Smooth muscle cell (in vitro differentiated cells): Measurements from ENCODE around the gene MRAS. TPM values are rescaled to one million over a fixed set of nuclear protein-coding genes. Genes with fewer than 3 reads are reported as not detected.

Experiments used
- DNase-seq: peaks from one replicate; lab custom pipeline; 2025; ENCODE audit not compliant: unreplicated experiment; lab: John Stamatoyannopoulos, UW
- H2AFZ ChIP-seq: fragments of 200-600 bp; sonication (generic); 2 replicates; pipeline ENCODE4 v1.6.0; 2016; ENCODE audit warnings: antibody characterized with exemption, low read depth, mild to moderate bottlenecking
- H3F3A ChIP-seq: fragments of 200-600 bp; sonication (generic); 2 replicates; pipeline ENCODE4 v1.6.0; 2017; ENCODE audit warnings: antibody characterized with exemption, low read depth
- H3K27ac ChIP-seq: fragments of 200-600 bp; sonication (generic); 2 replicates; pipeline ENCODE4 v1.5.1; 2016; ENCODE audit warnings: low read depth, mild to moderate bottlenecking
- H3K27me3 ChIP-seq: fragments of 200-600 bp; sonication (generic); 2 replicates; pipeline ENCODE4 v1.6.1; 2016; ENCODE audit warnings: low read depth, mild to moderate bottlenecking
- H3K36me3 ChIP-seq: fragments of 200-600 bp; sonication (generic); 2 replicates; pipeline ENCODE4 v1.5.1; 2016; ENCODE audit warnings: low read depth
- H3K4me1 ChIP-seq: fragments of 200-600 bp; sonication (generic); 2 replicates; pipeline ENCODE4 v1.5.1; 2016; ENCODE audit warnings: low read depth
- H3K4me2 ChIP-seq: fragments of 200-600 bp; sonication (generic); 2 replicates; pipeline ENCODE4 v1.6.0; 2016; ENCODE audit warnings: mild to moderate bottlenecking
- H3K4me3 ChIP-seq: fragments of 200-600 bp; sonication (generic); 2 replicates; pipeline ENCODE4 v1.5.1; 2016; ENCODE audit warnings: mild to moderate bottlenecking
- H3K79me2 ChIP-seq: fragments of 200-600 bp; sonication (generic); 2 replicates; pipeline ENCODE4 v1.6.0; 2016; ENCODE audit warnings: low read depth, mild to moderate bottlenecking
- H3K9ac ChIP-seq: fragments of 200-600 bp; sonication (generic); 2 replicates; pipeline ENCODE4 v1.6.0; 2016; ENCODE audit warnings: low read depth
- H3K9me3 ChIP-seq: fragments of 200-600 bp; sonication (generic); replicated peaks from 2 replicates; pipeline ENCODE4 v1.5.1; 2016; ENCODE audit warnings: low read depth
- H4K20me1 ChIP-seq: fragments of 200-600 bp; sonication (generic); 2 replicates; pipeline ENCODE4 v1.6.0; 2016; ENCODE audit warnings: low read depth
- CTCF ChIP-seq: fragments of 200-600 bp; sonication (generic); IDR thresholded peaks from 2 replicates; pipeline ENCODE4 v1.5.1; 2017; ENCODE audit warnings: borderline replicate concordance, mild to moderate bottlenecking, antibody characterized with exemption; ENCODE audit not compliant: insufficient read depth, poor library complexity, severe bottlenecking
- WGBS: methylation state at CpG from one replicate; pipeline ENCODE4 v1.1.7; 2016; ENCODE audit warnings: low lambda C conversion rate; 5-methylcytosine and 5-hydroxymethylcytosine counted together
- polyA plus RNA-seq: library from polyadenylated mRNA; unstranded; fragments of >200 nt; fragmentation: Nextera tagmentation; extraction: Ambion mirVana; gene quantifications from 2 replicates; pipeline ENCODE4 v1.2.1, GENCODE V29; 2016
- total RNA-seq: library from RNA; depleted of rRNA; stranded (reverse); fragments of >200 nt; gene quantifications from 2 replicates; pipeline ENCODE4 v1.2.3, GENCODE V29; 2014

MRAS gene
- total and polyA plus RNA-seq, 2 experiments from 2014 or later: 43.0 to 60.5 TPM

DNA sequence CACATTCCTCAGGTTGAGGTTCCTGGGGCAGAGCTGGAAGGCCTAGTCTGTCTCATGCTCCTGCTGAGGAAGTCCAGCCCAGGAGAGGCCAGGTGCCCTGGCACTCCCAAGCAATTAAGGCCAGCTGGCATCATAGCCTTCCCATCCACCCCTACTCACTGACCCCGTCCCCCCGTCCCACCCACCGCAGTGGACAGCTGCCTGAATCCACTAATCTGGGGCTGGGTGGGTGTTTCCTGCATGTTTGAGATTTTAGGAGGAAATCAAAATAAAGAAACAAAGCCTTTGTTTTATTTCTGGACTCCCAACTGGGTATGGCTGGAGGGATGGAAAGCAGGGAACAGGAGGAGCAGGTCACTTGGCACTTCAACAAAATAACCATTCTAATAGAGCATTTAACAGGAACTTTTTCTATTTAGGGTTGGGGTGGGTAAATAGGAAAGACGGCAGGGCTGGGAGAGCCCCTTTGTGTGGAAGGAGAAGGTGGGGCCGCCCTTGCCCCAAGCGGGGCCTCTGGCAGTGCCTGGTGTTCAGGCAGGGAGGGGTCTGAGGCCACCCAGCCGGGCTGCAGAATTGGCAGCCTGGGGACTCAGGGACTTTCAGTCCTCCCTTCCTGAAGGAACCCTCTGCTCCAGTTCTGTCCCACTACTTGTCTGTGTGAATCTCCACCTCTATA, 8.5 kb downstream of the MRAS start:
- Histone ChIP-seq H3K9me3 (no peaks in the 10 kb centered on the region), H3K27ac (no peak overlapping the region), H3K9ac (no peak overlapping the region), H3F3A (no peaks in the 10 kb centered on the region), H3K4me1 (no peaks in the 10 kb centered on the region), H4K20me1 (peaks cover 91% of the 10 kb centered on the region), H2AFZ (no peak overlapping the region), H3K36me3 (no peaks in the 10 kb centered on the region), H3K4me2 (no peak overlapping the region), H3K4me3 (no peak overlapping the region), H3K27me3 (no peaks in the 10 kb centered on the region), H3K79me2 (peaks cover 8% of the 10 kb centered on the region)
- 93% methylated on average over 7 of the region's 7 CpGs for WGBS
- DNase-seq: no peak
- TF ChIP-seq CTCF: no peak

GRCh38 chr3:138359148-138359918, 11.0 kb downstream of the MRAS start:
- Histone ChIP-seq H3K9ac (no peak overlapping the region), H3K4me1 (no peaks in the 10 kb centered on the region), H3K4me3 (no peak overlapping the region), H3F3A (no peaks in the 10 kb centered on the region), H4K20me1 (peaks cover 91% of the 10 kb centered on the region), H3K4me2 (no peak overlapping the region), H3K27ac (no peak overlapping the region), H3K27me3 (no peaks in the 10 kb centered on the region), H3K79me2 (peaks cover 3% of the 10 kb centered on the region), H3K9me3 (no peaks in the 10 kb centered on the region), H2AFZ (no peak overlapping the region), H3K36me3 (no peaks in the 10 kb centered on the region)
- TF ChIP-seq CTCF: no peak
- 88% methylated on average over 7 of the region's 7 CpGs for WGBS
- DNase-seq: no peak

DNA sequence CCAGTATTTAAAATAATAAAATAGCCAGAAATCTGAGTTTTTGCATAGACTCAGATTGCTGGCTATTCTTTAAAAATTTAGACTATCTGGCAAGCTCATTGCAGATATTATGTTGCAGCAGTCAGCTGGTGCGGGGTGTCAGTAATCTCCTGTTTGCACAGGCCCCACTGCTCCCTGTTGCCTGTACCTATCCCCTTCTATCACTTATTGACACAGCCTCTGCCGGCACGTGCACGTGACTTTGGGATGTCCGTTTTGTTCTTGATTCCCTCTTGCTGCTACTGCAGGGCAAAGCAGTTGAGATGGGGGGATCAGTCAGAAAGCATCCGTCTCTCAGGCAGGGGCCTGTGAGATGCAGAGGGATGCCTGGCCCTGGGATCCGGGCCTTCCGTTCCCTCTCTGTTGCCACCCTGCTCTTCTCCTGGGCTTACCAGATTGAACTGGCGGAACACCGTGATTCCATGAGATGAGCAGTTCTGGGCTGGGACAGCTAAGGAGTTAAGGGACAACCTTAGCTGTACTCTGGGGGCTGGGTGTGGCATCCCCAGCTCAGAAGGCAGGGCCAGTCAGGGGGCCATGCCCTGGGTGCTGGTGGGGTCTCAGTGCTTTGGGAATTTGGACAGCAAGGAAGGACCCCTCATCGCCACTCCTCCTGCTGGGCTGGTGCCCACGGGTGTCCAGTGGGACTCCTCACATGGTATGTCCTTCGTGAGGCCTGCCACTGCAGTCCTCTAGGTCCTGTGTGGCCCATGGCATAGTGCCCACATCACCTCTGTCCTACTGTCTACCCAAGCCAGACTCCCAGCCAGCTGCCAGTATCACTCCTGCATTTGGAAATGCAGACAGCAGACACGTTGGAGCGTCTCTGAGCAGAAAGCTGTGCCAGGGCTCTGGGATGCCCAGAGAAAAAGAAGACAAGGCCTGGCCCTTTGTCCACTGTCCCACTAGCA, 11.8 kb downstream of the MRAS start:
- H3K9ac ChIP-seq: no peak overlapping the region
- H3K79me2 ChIP-seq: peaks cover 3% of the 10 kb centered on the region
- TF ChIP-seq CTCF: no peak
- no peak overlapping the region for H3K27ac ChIP-seq
- no peaks in the 10 kb centered on the region for H3F3A ChIP-seq
- DNase-seq: no peak
- H3K9me3 ChIP-seq: no peaks in the 10 kb centered on the region
- H3K4me2 ChIP-seq: no peak overlapping the region
- H3K27me3 ChIP-seq: no peaks in the 10 kb centered on the region
- H3K4me3 ChIP-seq: no peak overlapping the region
- no peak overlapping the region for H2AFZ ChIP-seq
- no peaks in the 10 kb centered on the region for H3K4me1 ChIP-seq
- 97% methylated on average over 15 of the region's 15 CpGs for WGBS
- no peaks in the 10 kb centered on the region for H3K36me3 ChIP-seq
- peaks cover 92% of the 10 kb centered on the region for H4K20me1 ChIP-seq
